GM23248 (cell line): ENCODE measurements around the gene TIFAB. TPM values are rescaled to one million over a fixed set of nuclear protein-coding genes. Genes with fewer than 3 reads are reported as not detected.

ENCODE experiments used
- DNase-seq: peaks from one replicate; pipeline ENCODE4 v3.0.0-alpha.2; 2015
- H2AFZ ChIP-seq: fragments of 200-600 bp; sonication (generic); 2 replicates; pipeline ENCODE4 v1.6.1; 2016; ENCODE audit warnings: antibody characterized with exemption
- H3F3A ChIP-seq: fragments of 200-600 bp; sonication (generic); 2 replicates; pipeline ENCODE4 v1.6.1; 2016; ENCODE audit warnings: mild to moderate bottlenecking, antibody characterized with exemption, mixed run types; ENCODE audit not compliant: insufficient read depth
- H3K27ac ChIP-seq: fragments of 200-600 bp; sonication (generic); 2 replicates; pipeline ENCODE4 v1.5.1; 2016; ENCODE audit warnings: mild to moderate bottlenecking
- H3K27me3 ChIP-seq: fragments of 200-600 bp; sonication (generic); replicated peaks from 2 replicates; pipeline ENCODE4 v1.6.1; 2016; ENCODE audit warnings: mild to moderate bottlenecking; ENCODE audit not compliant: insufficient read depth
- H3K36me3 ChIP-seq: fragments of 200-600 bp; sonication (generic); 2 replicates; pipeline ENCODE4 v1.6.1; 2016; ENCODE audit warnings: low read depth, mild to moderate bottlenecking
- H3K4me1 ChIP-seq: fragments of 200-600 bp; sonication (generic); 2 replicates; pipeline ENCODE4 v1.6.1; 2016; ENCODE audit warnings: mild to moderate bottlenecking; ENCODE audit not compliant: insufficient read depth
- H3K4me2 ChIP-seq: fragments of 200-600 bp; sonication (generic); one replicate; pipeline ENCODE4 v1.6.1; 2016; ENCODE audit warnings: mild to moderate bottlenecking; ENCODE audit not compliant: unreplicated experiment
- H3K4me3 ChIP-seq: fragments of 200-600 bp; sonication (generic); 2 replicates; pipeline ENCODE4 v1.5.1; 2016; ENCODE audit warnings: mild to moderate bottlenecking
- H3K79me2 ChIP-seq: fragments of 200-600 bp; sonication (generic); 2 replicates; pipeline ENCODE4 v1.6.1; 2016; ENCODE audit warnings: mild to moderate bottlenecking; ENCODE audit not compliant: insufficient read depth
- H3K9ac ChIP-seq: fragments of 200-600 bp; sonication (generic); 2 replicates; pipeline ENCODE4 v1.6.1; 2016; ENCODE audit warnings: mild to moderate bottlenecking
- H3K9me2 ChIP-seq: fragments of 200-600 bp; sonication (generic); 2 replicates; pipeline ENCODE4 v1.6.1; 2016; ENCODE audit warnings: mixed run types, mild to moderate bottlenecking, moderate library complexity; ENCODE audit not compliant: insufficient read depth
- H3K9me3 ChIP-seq: fragments of 200-600 bp; sonication (generic); one replicate; pipeline ENCODE4 v1.6.1; 2017; ENCODE audit warnings: low read depth
- H4K20me1 ChIP-seq: fragments of 200-600 bp; sonication (generic); 2 replicates; pipeline ENCODE4 v1.6.0; 2016; ENCODE audit not compliant: insufficient read depth
- EZH2 ChIP-seq: fragments of 200-600 bp; sonication (generic); IDR thresholded peaks from 2 replicates; pipeline ENCODE4 v1.6.1; 2018; ENCODE audit warnings: antibody characterized with exemption, mild to moderate bottlenecking; ENCODE audit not compliant: insufficient read depth, poor library complexity, severe bottlenecking
- EZH2phosphoT487 ChIP-seq: fragments of 200-600 bp; sonication (generic); IDR thresholded peaks from 2 replicates; pipeline ENCODE4 v1.6.1; 2018; ENCODE audit warnings: antibody characterized with exemption, moderate library complexity, mild to moderate bottlenecking, low read depth; ENCODE audit not compliant: insufficient read depth
- WGBS, 2 experiments: methylation state at CpG; one replicate each; pipeline ENCODE4 v1.1.6; 2015 to 2017; ENCODE audit warnings: low lambda C conversion rate in 2 of 2, low coverage in 1 of 2; ENCODE audit errors: missing lambda C conversion rate in 2 of 2; 5-methylcytosine and 5-hydroxymethylcytosine counted together
- in situ Hi-C: fragments of 300-500 bp; cut with MboI; formaldehyde crosslinking; loops from 2 replicates; pipeline ENCODE4 v1.15.0; 2020
- polyA plus RNA-seq: library from polyadenylated mRNA; unstranded; fragments of >200 nt; fragmentation: Nextera tagmentation; extraction: Ambion mirVana; gene quantifications from 2 replicates; pipeline ENCODE4 v1.2.1, GENCODE V29; 2016
- total RNA-seq: library from RNA; depleted of rRNA; stranded (reverse); fragments of >200 nt; shearing (Covaris generic); gene quantifications from 2 replicates; pipeline ENCODE4 v1.2.3, GENCODE V29; 2014

Gene TIFAB
- total and polyA plus RNA-seq, 2 experiments from 2014 or later = not detected

DNA sequence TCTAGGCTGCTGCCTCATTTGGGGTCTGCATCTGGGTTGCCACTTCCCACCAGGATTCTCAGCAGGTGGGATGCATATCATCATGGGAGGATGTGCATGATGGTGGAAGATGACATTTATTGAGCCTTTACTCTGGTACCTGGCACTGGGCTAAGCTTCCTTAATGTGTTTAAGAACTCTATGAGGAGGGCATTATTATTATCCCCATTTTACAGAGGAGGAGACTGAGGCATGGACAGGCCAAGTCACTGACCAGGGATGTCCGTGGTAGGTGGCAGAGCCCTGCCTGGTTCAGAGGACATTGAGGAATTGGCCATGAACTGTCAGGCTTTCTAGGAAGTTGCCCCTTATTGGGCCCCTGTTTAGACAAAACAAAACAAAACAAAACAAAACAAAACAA is 31.1 kb upstream of the TIFAB start:
- WGBS, 2 experiments = 61 to 68% methylated on average over 1 of the region's 1 CpG
- DNase-seq = no peak
- Histone ChIP-seq H3K9me2 (no peaks in the 10 kb centered on the region), H2AFZ (no peak overlapping the region), H3K27me3 (peaks cover 10% of the 10 kb centered on the region), H3K27ac (no peak overlapping the region), H3F3A (no peaks in the 10 kb centered on the region), H3K9me3 (no peaks in the 10 kb centered on the region), H3K4me2 (no peak overlapping the region), H3K9ac (no peak overlapping the region), H3K4me3 (no peak overlapping the region), H4K20me1 (no peaks in the 10 kb centered on the region), H3K36me3 (no peaks in the 10 kb centered on the region), H3K4me1 (no peaks in the 10 kb centered on the region), H3K79me2 (no peaks in the 10 kb centered on the region)
- no peak for TF ChIP-seq EZH2
- TF ChIP-seq EZH2phosphoT487 = no peak
- in situ Hi-C loops = no loop called here

DNA sequence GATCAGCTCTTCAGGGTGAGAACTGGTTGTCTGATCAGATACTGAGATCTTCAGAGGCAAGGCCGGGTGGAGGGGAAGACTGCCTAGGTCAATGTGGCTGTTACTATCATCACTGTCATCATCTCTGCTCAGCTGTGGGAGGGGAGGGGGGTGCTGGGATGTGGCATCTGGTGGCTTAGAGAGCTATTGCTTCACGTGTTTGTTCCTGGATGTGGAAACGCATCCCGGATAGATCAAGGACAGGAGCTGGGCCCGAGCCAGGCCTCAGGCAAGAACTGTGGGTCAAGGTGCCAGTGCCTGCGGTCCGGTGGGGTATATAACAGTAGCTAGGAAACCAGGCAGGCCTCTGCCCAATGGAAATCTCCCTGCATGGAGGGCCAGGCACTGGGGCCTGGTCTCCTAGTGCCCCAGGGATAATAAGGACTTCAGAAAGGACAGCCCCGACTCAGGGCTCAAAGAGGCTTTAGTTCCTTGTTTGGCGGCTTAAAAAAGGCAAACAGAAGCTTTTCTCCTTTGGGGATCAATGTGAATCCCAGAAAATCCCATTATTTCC is 30.3 kb upstream of the TIFAB start:
- Histone ChIP-seq H3K9me2 (no peaks in the 10 kb centered on the region), H2AFZ (no peak overlapping the region), H3K27ac (no peak overlapping the region), H3K9me3 (no peaks in the 10 kb centered on the region), H3K36me3 (no peaks in the 10 kb centered on the region), H3F3A (no peaks in the 10 kb centered on the region), H3K79me2 (no peaks in the 10 kb centered on the region), H3K4me2 (no peak overlapping the region), H3K9ac (no peak overlapping the region), H3K4me1 (no peaks in the 10 kb centered on the region), H3K4me3 (no peak overlapping the region), H4K20me1 (no peaks in the 10 kb centered on the region), H3K27me3 (peaks cover 13% of the 10 kb centered on the region)
- no peak for TF ChIP-seq EZH2
- no peak for TF ChIP-seq EZH2phosphoT487
- no peak for DNase-seq
- 58 to 66% methylated on average over 9 of the region's 9 CpGs for WGBS, 2 experiments
- in situ Hi-C loops = no loop called here

- no peak overlapping the region for H3K9ac ChIP-seq
- in situ Hi-C loops = no loop called here
- TF ChIP-seq EZH2 (no peak), EZH2phosphoT487 (no peak)
- peaks cover 15% of the 10 kb centered on the region for H3K27me3 ChIP-seq
- no peak overlapping the region for H2AFZ ChIP-seq
- no peak overlapping the region for H3K27ac ChIP-seq
- no peak for DNase-seq
- H3K36me3 ChIP-seq = no peaks in the 10 kb centered on the region
- H3K9me3 ChIP-seq = no peaks in the 10 kb centered on the region
- no peak overlapping the region for H3K4me3 ChIP-seq
- H3K79me2 ChIP-seq = no peaks in the 10 kb centered on the region
- no peaks in the 10 kb centered on the region for H3K4me1 ChIP-seq
- H4K20me1 ChIP-seq = no peaks in the 10 kb centered on the region
- H3K4me2 ChIP-seq = no peak overlapping the region
- no peaks in the 10 kb centered on the region for H3K9me2 ChIP-seq
- WGBS, 2 experiments = 96 to 97% methylated on average over 4 of the region's 4 CpGs
- no peaks in the 10 kb centered on the region for H3F3A ChIP-seq
These were observed 29.8 kb upstream of the TIFAB start for GRCh38 chr5:135481909-135482311.

DNA sequence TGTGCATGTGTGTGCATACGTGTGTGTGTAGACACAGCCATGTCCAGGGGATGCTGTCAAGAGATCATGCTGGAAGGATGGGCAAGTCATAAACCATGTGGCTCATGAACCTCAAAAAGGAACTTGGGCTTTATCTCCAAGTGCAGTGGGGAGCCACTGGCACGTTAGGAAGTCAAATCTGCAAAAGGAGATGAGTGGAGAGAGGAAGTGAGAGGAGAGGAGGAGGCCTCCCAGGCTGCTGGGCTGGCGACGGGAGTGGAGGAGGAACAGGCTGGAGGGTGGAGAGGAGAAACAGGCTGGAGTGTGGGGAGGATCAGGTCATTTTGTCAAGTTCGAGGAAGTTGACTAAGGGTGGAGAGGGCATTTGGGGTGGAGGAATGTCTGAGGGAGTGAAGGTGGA is 29.2 kb upstream of the TIFAB start:
- WGBS, 2 experiments = 66 to 68% methylated on average over 5 of the region's 5 CpGs
- H3K36me3 ChIP-seq = no peaks in the 10 kb centered on the region
- no peaks in the 10 kb centered on the region for H3K9me2 ChIP-seq
- no peak for DNase-seq
- in situ Hi-C loops = no loop called here
- no peaks in the 10 kb centered on the region for H3K4me1 ChIP-seq
- no peaks in the 10 kb centered on the region for H3K9me3 ChIP-seq
- no peak overlapping the region for H3K4me3 ChIP-seq
- H3K27me3 ChIP-seq = peaks cover 20% of the 10 kb centered on the region
- H3K79me2 ChIP-seq = no peaks in the 10 kb centered on the region
- no peak overlapping the region for H2AFZ ChIP-seq
- H3F3A ChIP-seq = no peaks in the 10 kb centered on the region
- no peak overlapping the region for H3K9ac ChIP-seq
- no peak for TF ChIP-seq EZH2
- no peak for TF ChIP-seq EZH2phosphoT487
- no peak overlapping the region for H3K27ac ChIP-seq
- no peak overlapping the region for H3K4me2 ChIP-seq
- H4K20me1 ChIP-seq = no peaks in the 10 kb centered on the region

DNA sequence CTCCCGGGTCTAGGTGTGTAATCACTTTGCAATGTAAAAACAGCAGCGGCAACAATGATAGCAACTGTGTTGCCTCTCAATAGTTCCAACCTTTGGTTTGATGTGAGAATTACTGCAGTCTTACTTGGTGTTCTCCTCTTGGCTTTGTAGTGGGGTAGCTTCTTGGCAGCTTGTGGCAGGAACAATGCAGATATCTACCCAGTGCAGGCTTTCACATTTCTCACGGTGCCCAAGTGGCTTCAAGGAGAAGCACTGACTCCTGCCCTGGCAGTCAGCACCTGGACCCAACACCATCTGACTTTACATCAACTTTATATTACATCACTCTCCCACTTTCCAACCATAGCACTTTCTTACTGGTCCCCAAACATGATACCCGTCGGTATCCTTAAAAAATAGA is 28.4 kb upstream of the TIFAB start:
- no peaks in the 10 kb centered on the region for H3K4me1 ChIP-seq
- H4K20me1 ChIP-seq = no peaks in the 10 kb centered on the region
- no peaks in the 10 kb centered on the region for H3K79me2 ChIP-seq
- no peak for DNase-seq
- no peak overlapping the region for H3K4me2 ChIP-seq
- peaks cover 25% of the 10 kb centered on the region for H3K27me3 ChIP-seq
- H2AFZ ChIP-seq = no peak overlapping the region
- WGBS, 2 experiments = 77 to 87% methylated on average over 5 of the region's 5 CpGs
- H3K9me3 ChIP-seq = no peaks in the 10 kb centered on the region
- H3K4me3 ChIP-seq = no peak overlapping the region
- no peaks in the 10 kb centered on the region for H3K36me3 ChIP-seq
- no peak overlapping the region for H3K9ac ChIP-seq
- in situ Hi-C loops = no loop called here
- TF ChIP-seq EZH2 (no peak), EZH2phosphoT487 (no peak)
- H3K27ac ChIP-seq = no peak overlapping the region
- H3F3A ChIP-seq = no peaks in the 10 kb centered on the region
- H3K9me2 ChIP-seq = no peaks in the 10 kb centered on the region
